Measurements from ENCODE around the gene FBXW7. TPM values are rescaled to one million over a fixed set of nuclear protein-coding genes. Genes with fewer than 3 reads are reported as not detected.

FBXW7 gene
- total RNA-seq, 3 donors from 2014 or later = 55.7 to 247 (median 117) TPM

- no peaks in the 10 kb centered on the region for H3K4me1 ChIP-seq
- H3K4me3 ChIP-seq = no peak overlapping the region
- DNase-seq (ENCODE audit: low spot score in 2 of 2) = no peak
- intact Hi-C loops (cut with DNase I; ENCODE audit: low total_unique reads) = no loop called here
- H3K36me3 ChIP-seq = no peaks in the 10 kb centered on the region
- H3K27me3 ChIP-seq = no peaks in the 10 kb centered on the region
- TF ChIP-seq POLR2AphosphoS5 (IDR thresholded peaks at IDR 0.05) = no peak
- no peak for TF ChIP-seq POLR2A (IDR thresholded peaks at IDR 0.05)
- TF ChIP-seq CTCF (IDR thresholded peaks at IDR 0.05) = no peak
- no peak overlapping the region for H3K27ac ChIP-seq
- H3K9me3 ChIP-seq = no peaks in the 10 kb centered on the region
Measured at GRCh38 chr4:152392079-152392478, 143.8 kb downstream of the FBXW7 start.

GRCh38 chr4:152390216-152390615 is 145.7 kb downstream of the FBXW7 start:
- no peak overlapping the region for H3K4me3 ChIP-seq
- no peaks in the 10 kb centered on the region for H3K36me3 ChIP-seq
- H3K4me1 ChIP-seq = no peaks in the 10 kb centered on the region
- no peaks in the 10 kb centered on the region for H3K9me3 ChIP-seq
- no peaks in the 10 kb centered on the region for H3K27me3 ChIP-seq
- no peak overlapping the region for H3K27ac ChIP-seq
- no peak for TF ChIP-seq POLR2A (IDR thresholded peaks at IDR 0.05)
- TF ChIP-seq POLR2AphosphoS5 (IDR thresholded peaks at IDR 0.05) = no peak
- TF ChIP-seq CTCF (IDR thresholded peaks at IDR 0.05) = no peak
- intact Hi-C loops (cut with DNase I; ENCODE audit: low total_unique reads) = no loop called here
- DNase-seq (ENCODE audit: low spot score in 2 of 2) = no peak

DNA sequence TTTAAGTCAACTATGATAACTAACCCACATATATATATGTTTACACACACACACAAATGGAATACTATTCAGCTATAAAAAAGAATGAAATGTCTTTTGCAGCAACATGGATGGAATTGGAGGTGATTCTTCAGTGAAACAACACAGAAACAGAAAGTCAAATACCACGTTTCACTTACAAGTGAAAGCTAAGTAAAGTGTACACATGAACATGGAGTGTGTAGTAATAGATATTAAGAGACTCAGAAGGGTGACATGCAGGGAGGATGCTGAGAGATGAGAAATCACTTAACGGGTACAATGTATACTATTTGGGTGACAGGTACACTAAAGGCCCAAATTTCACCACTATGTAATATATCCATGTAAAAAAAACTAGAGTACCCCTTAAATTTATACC is 146.5 kb downstream of the FBXW7 start:
- intact Hi-C loops (cut with DNase I; ENCODE audit: low total_unique reads) = no loop called here
- Histone ChIP-seq H3K9me3 (no peaks in the 10 kb centered on the region), H3K4me1 (no peaks in the 10 kb centered on the region), H3K4me3 (no peak overlapping the region), H3K27me3 (no peaks in the 10 kb centered on the region), H3K36me3 (no peaks in the 10 kb centered on the region), H3K27ac (no peak overlapping the region)
- TF ChIP-seq CTCF (IDR thresholded peaks at IDR 0.05) = no peak
- TF ChIP-seq POLR2A (IDR thresholded peaks at IDR 0.05) = no peak
- no peak for TF ChIP-seq POLR2AphosphoS5 (IDR thresholded peaks at IDR 0.05)
- DNase-seq (ENCODE audit: low spot score in 2 of 2) = no peak

- no peaks in the 10 kb centered on the region for H3K9me3 ChIP-seq
- H3K27ac ChIP-seq = no peak overlapping the region
- H3K27me3 ChIP-seq = no peaks in the 10 kb centered on the region
- H3K36me3 ChIP-seq = no peaks in the 10 kb centered on the region
- intact Hi-C loops (cut with DNase I; ENCODE audit: low total_unique reads) = no loop called here
- no peak for DNase-seq (ENCODE audit: low spot score in 2 of 2)
- TF ChIP-seq POLR2A (IDR thresholded peaks at IDR 0.05) (no peak), POLR2AphosphoS5 (IDR thresholded peaks at IDR 0.05) (no peak), CTCF (IDR thresholded peaks at IDR 0.05) (peak; percentile 24 to 51 (median 47))
- H3K4me1 ChIP-seq = no peaks in the 10 kb centered on the region
- no peak overlapping the region for H3K4me3 ChIP-seq
Measured at GRCh38 chr4:152385551-152385950, 150.3 kb downstream of the FBXW7 start.

- Histone ChIP-seq H3K4me3 (no peak overlapping the region), H3K27ac (no peak overlapping the region), H3K9me3 (no peaks in the 10 kb centered on the region), H3K4me1 (no peaks in the 10 kb centered on the region), H3K27me3 (no peaks in the 10 kb centered on the region), H3K36me3 (no peaks in the 10 kb centered on the region)
- TF ChIP-seq POLR2A (IDR thresholded peaks at IDR 0.05) (no peak), POLR2AphosphoS5 (IDR thresholded peaks at IDR 0.05) (no peak), CTCF (IDR thresholded peaks at IDR 0.05) (no peak)
- no peak for DNase-seq (ENCODE audit: low spot score in 2 of 2)
- intact Hi-C loops (cut with DNase I; ENCODE audit: low total_unique reads) = no loop called here
Measured at GRCh38 chr4:152382057-152382785, 153.7 kb downstream of the FBXW7 start.

All from breast epithelium (tissue), 4 donors.